Activated T-cell treated with anti-CD3 and anti-CD28 coated beads, Interleukin-2, amount 50 U/mL, for 1 hour (primary cell): ENCODE measurements around the gene CEBPG.

Experiments used
- DNase-seq: peaks from one replicate; pipeline ENCODE4 v3.0.0-alpha.2; 2020

The CEBPG gene

GRCh38 chr19:33408116-33408515 is 34.6 kb downstream of the CEBPG start:
- no peak for DNase-seq

- no peak for DNase-seq
Measured at GRCh38 chr19:33408538-33409434, 35.3 kb downstream of the CEBPG start.

- no peak for DNase-seq
Measured at GRCh38 chr19:33409906-33410685, 36.6 kb downstream of the CEBPG start.

DNA sequence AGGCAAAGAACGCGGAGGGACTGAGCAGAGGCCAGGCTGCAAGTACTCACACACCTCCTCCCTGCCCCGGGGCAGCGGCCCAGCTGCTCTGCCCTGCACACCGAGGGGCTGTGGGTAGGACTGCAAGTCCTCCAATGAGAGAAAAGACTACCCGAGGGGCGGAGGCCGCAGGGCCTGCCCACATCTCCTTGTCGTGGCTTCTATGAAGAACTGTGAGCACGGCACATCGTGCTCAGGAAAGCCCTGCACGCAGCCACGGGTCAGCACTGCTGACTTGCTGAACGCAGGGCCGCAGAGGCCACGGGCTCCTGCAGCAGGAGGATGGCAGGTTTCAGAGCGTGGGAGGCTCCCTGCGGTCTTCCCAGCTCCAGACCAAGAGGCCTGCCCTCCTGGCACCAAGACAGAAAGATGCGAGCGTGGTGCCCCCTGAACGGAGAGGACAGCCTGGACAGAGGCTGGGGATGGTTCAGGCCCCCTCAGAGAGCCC is 37.4 kb downstream of the CEBPG start:
- no peak for DNase-seq

- no peak for DNase-seq
Measured at GRCh38 chr19:33411621-33412180, 38.2 kb downstream of the CEBPG start.

DNA sequence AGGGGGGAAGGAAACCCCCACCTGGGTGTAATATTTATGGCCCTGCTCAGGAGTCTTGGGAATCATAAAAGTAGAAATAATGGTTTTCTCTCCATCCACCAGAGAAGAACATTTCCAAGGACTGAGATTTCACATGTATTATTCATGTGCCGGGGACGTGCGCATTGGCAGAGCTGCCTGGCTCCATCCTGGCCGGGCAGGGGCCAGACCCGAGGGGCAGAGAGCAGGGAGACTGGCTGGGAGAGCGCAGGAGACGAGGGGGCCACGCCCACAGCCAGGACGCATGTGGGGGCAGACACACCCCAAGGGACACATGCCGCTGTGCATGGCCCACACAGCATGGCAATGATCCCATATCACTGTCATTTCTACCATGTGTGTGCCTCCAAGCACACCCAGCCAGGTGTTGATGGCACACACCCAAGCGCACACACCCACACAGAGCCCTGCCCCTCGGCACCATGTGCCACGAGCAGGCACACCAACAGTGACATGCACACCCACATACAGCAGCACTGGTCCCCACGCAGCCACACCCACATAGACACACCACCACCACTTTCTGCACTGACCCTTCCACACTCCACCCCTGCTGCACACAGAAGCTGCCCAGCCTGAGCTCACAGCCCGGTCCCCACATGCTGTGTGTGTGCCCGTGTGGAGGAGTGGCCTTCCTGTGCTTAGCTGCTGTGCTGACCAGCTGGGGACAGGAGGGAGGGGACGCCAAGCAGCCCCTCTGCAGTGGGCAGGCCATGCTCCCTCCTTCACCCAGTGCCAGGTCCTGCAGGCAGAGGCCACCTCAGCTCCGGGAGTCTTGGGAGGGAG is 39.3 kb downstream of the CEBPG start:
- DNase-seq = no peak

DNA sequence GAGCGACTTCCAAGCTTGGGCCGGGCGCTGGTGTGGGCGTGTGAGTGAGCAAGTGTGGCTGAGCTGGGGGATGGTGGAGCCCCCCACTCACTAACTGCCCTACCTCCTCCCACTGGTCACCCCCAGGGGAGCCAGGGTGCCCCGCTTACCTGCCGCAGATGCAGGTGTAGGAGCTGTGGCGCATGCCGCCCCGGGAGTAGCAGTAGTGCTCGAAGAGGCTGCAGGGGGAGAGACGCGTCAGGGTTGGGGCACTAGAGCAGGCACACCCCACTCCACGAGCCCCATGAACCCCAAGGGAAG is 39.9 kb downstream of the CEBPG start:
- no peak for DNase-seq

DNA sequence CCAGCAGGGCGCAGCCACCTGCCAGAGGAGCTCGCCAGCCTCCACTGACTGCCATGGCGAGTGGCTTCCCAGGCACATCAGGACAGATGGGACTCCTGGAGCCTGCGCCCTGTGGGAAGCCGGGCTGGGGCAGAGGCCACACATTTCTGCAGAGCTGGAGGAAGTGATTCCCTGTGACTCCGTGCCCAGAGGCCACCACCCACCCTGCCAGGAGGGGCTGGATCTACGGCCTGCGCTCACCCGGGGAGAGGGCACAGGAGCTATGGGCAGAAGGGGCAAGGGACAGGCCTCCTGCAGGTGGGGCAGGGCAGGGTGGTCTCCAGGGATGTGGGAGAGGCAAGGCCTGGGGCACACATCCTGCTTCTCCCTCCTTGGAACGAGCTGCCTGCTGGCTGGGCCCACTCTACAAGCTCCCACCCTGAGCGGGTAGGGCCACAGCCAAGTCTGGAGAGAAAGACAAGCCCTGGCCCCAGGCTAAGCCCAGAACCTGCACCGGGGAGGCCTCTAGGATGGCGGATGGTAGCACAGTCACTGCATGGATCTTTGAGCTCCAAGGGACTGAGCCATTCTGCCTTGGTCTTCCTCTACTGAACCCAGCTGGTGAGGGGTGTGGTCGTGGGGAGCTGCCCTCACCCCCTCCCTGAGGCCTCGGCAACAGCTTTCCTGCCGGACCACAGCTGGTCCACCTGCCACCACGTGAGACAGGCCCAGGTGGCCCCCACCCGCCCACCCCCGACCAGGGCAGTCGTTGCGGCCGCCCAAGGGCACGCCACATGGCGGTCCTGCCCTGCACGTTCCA is 40.6 kb downstream of the CEBPG start:
- no peak for DNase-seq

- no peak for DNase-seq
Measured at GRCh38 chr19:33414667-33415605, 41.4 kb downstream of the CEBPG start.

- peak; percentile 70 for DNase-seq
Measured at GRCh38 chr19:33416307-33417215, 43.1 kb downstream of the CEBPG start.

- no peak for DNase-seq
Measured at GRCh38 chr19:33417751-33418150, 44.2 kb downstream of the CEBPG start.

DNA sequence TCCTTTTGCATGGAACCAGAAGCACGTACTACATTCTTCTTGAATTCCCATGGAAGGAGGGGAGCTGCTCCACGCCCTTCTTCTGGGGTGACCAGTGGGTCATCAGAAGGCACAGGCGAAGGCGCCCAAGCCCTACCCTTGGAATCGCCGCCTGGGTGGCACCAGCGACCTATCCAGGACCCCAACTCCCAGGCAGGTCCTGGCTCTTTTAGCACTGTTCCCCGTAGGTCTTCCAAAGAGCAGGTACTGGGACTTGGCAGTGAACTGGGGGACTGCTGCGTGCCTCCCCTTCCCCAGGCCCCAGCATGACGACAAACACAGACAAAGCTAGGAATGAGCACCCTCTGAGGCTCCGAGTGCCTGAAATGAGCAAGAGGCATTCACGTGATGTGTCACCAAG is 45.0 kb downstream of the CEBPG start:
- no peak for DNase-seq

DNA sequence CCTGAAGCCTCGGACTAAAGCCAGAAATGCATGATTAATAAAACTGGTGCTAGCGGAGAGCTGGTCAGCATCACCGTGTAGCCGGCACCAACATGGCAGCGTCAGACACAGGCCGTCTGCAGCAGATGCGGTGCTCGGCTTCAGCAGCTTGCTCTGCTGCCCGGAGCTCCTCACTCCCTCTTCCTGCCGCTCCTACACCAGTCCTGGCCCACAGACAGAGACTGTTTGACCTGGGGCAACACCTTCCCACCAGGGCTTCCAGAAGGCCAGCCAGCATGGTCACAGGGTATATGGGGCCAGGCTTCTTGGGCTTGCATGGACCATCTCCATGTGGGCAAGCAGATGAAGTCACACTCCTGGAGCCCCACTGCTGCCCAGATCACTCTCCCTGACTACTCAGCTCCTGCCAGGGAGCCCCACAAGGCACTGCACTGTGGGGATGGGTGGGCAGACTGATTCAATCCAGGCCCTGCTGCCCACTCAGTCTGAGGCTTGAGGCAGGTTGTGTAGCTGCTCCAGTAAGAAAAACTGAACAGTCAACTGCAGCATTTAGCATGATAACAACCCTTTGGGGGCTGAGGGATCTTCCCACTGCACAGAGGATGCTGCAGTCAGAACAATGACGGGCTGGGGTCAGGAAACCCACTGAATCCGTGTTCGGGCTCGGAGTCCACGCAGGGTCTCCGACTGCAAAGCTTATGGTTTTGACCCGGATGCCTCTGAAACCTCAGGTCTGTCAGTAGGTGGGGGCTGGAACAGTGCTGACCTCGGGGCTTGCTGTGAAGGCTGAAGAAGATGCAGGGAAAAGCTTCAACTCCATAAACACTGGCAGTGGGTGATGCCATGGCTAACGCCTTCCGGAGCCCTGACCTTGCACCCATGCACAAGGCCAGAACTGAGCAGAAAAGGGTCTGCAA is 45.6 kb downstream of the CEBPG start:
- no peak for DNase-seq

DNA sequence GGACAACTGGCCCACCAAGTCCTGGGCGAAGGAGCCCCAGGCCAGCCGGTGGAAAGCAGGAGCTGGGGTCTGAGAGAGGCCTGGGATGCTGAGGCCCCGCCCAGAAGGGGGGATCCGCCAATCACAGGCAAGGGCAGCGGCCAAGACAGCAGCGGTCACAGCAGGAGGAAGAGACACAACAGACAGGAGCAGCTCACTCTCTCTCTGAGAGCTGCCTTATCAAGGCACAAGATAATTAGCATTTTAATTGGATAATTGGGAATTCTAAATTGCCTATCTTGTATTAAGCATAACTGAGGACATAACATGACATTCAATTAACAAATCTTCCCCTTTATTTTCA is 46.2 kb downstream of the CEBPG start:
- no peak for DNase-seq

GRCh38 chr19:33420821-33421220 is 47.3 kb downstream of the CEBPG start:
- DNase-seq = no peak

DNA sequence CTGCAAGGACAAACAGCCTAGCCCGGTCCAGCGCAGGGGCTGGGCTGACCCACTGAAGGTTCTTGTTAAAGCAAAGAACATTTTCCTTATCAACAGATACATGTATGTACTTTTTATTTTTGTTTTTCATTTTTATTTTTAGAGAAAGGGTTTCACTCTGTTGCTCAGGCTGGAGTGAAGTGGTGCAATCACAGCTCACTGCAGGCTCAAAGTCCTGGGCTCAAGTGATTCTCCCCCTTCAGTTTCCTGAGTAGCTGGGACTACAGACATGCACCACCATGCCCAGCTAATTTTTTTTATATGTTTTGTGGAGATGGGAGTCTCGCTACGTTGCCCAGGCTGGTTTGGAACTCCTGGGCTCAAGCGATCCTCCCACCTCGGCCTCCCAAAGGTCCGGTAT is 47.9 kb downstream of the CEBPG start:
- no peak for DNase-seq

DNA sequence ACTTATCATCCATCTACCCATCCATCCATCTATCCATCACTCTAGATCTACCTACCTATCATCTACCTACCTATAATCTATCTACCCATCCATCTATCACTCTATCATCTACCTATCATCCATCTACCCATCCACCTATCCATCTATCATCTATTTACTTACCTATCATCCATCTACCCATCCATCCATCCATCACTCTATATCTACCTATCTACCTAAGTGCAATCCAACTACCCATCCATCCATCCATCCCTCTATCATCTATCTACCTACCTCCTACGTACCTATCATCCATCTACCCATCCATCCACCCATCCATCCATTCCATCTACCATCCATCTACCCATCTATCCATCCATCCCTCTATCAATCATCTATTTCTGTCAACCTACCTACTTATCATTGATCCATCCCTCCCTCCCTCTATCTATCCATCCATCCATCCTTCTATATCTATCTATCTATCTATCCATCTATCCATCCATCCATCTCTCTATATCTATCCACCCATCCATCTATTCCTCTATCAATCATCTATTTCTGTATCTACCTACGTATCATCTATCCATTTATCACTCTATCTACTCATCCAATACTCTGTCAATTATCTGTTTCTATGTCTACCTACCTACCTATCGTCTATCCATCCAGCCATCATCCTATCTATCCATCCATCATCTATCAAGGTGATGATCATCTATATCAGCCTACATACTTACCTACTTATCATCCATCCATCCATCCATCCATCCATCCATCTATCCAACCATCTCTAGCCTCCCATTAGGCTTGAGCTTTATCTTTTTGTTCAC is 49.1 kb downstream of the CEBPG start:
- DNase-seq = no peak

DNA sequence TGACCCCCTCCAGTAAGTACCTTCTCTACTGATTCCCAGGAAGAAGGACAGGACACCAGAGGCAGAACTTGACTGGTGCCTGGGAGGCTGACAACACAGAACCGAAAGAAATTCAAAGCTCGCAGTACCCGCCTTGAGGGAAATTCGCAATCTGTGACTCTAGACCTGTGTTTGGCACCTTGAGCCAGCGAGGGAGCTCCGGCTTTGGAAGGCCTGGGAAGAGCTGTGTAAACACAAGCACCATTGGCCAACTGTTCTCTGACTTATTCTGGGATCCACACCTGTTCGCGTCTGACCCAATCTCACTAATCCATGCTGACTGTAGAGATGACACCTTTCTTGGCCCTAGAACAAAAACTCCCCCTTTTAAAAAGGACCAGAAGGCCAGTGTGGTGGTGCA is 50.7 kb downstream of the CEBPG start:
- DNase-seq = no peak
